Osteocyte (in vitro differentiated cells): ENCODE data around the gene NRP2. TPM values are rescaled to one million over a fixed set of nuclear protein-coding genes. Genes with fewer than 3 reads are reported as not detected.

ENCODE experiments used
- DNase-seq: peaks from one replicate; pipeline ENCODE4 v3.0.0; 2021; ENCODE audit warnings: mixed read lengths; ENCODE audit not compliant: unreplicated experiment; ENCODE audit errors: extremely low spot score
- H3K27ac Mint-ChIP-seq: one replicate; pipeline ENCODE4 v1.8.0; 2021; ENCODE audit warnings: mild to moderate bottlenecking, mixed read lengths; ENCODE audit not compliant: unreplicated experiment
- H3K27me3 Mint-ChIP-seq: one replicate; pipeline ENCODE4 v1.8.0; 2021; ENCODE audit warnings: mixed read lengths; ENCODE audit not compliant: unreplicated experiment
- H3K36me3 Mint-ChIP-seq: one replicate; pipeline ENCODE4 v1.8.0; 2021; ENCODE audit warnings: mixed read lengths; ENCODE audit not compliant: unreplicated experiment
- H3K4me1 Mint-ChIP-seq: one replicate; pipeline ENCODE4 v1.8.0; 2021; ENCODE audit warnings: mixed read lengths; ENCODE audit not compliant: unreplicated experiment
- H3K4me3 Mint-ChIP-seq: one replicate; pipeline ENCODE4 v1.8.0; 2021; ENCODE audit warnings: mild to moderate bottlenecking, moderate library complexity, mixed read lengths; ENCODE audit not compliant: unreplicated experiment
- H3K9me3 Mint-ChIP-seq: one replicate; pipeline ENCODE4 v1.8.0; 2021; ENCODE audit warnings: mixed read lengths; ENCODE audit not compliant: unreplicated experiment
- CTCF ChIP-seq: fragments of 200-600 bp; sonication (generic); IDR thresholded peaks from 2 replicates; pipeline ENCODE4 v1.5.0; 2021; ENCODE audit warnings: antibody characterized with exemption, mild to moderate bottlenecking, moderate library complexity
- total RNA-seq: library from RNA; stranded (reverse); gene quantifications from 2 replicates; pipeline ENCODE4 v1.2.1, GENCODE V29; 2021

NRP2 gene
- total RNA-seq, 1 donor from 2014 or later: 52.4 TPM

DNA sequence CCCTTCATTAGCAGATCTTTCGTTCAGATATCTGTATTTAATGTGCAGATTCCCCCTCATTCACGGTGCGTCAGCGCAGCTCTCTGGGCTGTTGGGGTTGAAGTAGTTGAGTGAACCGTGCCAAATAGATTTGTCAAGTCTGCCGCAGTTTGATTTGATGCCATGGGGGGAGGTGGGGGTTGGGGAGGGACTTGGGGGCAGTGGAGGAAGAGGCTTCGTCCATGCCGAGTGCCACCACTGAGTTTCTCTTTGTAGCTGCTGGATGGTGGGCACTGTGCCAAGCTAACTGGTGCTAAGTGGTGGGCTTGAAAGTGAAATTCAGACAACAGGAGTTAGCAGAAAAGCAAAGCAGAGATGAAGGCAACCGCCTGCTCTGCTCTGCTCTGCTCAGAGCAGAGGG lies 47.9 kb downstream of the NRP2 start:
- Mint-ChIP-seq H3K27me3 (no peaks in the 10 kb centered on the region), H3K36me3 (peaks cover 33% of the 10 kb centered on the region), H3K4me1 (peaks cover 69% of the 10 kb centered on the region), H3K9me3 (no peaks in the 10 kb centered on the region), H3K4me3 (no peak overlapping the region), H3K27ac (no peak overlapping the region)
- DNase-seq: no peak
- no peak for TF ChIP-seq CTCF

DNA sequence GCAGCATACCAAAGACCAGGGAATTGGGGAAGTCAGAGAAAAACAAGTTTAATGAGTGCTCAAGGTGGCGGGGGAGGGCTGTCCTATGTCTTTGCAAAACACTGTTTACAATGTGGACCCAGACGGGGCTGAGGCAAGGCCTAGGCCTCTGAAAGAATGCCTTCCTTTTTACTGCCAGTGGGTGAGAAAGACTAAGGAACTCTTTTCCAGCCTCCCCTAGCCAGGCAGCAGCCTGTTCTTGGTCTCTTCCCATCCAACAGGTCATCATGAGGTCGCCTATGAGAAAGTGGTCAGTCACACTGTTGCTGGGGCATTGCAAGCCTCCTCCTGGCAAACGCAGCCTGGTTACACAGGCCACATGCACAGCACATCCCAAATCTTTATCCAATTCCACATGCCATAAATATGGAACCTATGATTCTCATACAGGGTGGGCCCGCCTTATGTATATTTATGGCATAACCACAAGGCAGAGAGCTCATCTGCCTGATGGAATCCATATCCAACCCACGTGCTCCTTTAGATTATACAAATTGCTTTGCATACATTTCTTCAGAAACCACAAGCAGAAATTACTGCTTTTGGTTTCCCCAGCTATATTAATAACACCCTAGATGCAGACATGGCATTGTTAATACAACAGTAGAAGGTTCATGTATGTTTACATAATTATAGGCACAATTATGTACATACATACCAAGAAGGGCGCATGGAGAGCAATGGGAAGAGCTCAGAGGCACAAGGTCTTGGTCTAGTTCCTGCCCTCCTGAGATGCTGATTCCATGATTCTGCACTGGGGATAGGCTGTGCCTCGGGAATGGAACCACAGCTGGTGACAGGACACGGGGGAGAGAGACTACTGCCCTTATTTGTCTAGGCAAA lies 48.6 kb downstream of the NRP2 start:
- no peaks in the 10 kb centered on the region for H3K9me3 Mint-ChIP-seq
- no peaks in the 10 kb centered on the region for H3K27me3 Mint-ChIP-seq
- peaks cover 74% of the 10 kb centered on the region for H3K4me1 Mint-ChIP-seq
- no peak overlapping the region for H3K4me3 Mint-ChIP-seq
- no peak for TF ChIP-seq CTCF
- H3K36me3 Mint-ChIP-seq: peaks cover 28% of the 10 kb centered on the region
- no peak for DNase-seq
- H3K27ac Mint-ChIP-seq: peak overlapping the region; percentile 85

DNA sequence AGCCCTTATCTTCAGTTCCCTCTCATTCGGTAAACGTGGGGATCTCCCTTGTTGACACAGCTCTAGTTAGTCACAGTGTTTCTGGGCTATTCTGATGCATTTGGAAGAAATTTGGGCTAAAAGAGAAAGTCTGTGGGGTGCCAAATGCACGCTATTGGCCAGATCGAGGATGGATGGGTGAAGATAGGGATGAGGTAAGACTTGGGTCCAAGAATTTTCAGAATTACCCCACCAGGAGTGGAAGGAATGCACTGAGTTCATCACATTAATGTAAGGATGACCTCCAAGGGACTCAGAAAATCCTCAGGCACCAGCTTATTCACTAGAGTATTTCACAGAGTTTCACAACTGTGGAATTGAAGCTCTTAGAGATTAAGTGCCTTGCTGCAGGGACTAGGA lies 49.3 kb downstream of the NRP2 start:
- peak overlapping the region; percentile 85 for H3K27ac Mint-ChIP-seq
- no peak for DNase-seq
- TF ChIP-seq CTCF: no peak
- no peaks in the 10 kb centered on the region for H3K27me3 Mint-ChIP-seq
- no peak overlapping the region for H3K4me3 Mint-ChIP-seq
- peaks cover 70% of the 10 kb centered on the region for H3K4me1 Mint-ChIP-seq
- H3K9me3 Mint-ChIP-seq: no peaks in the 10 kb centered on the region
- H3K36me3 Mint-ChIP-seq: peaks cover 22% of the 10 kb centered on the region

GRCh38 chr2:205732314-205732713 lies 50.0 kb downstream of the NRP2 start:
- peak overlapping the region; percentile 85 for H3K27ac Mint-ChIP-seq
- no peaks in the 10 kb centered on the region for H3K9me3 Mint-ChIP-seq
- no peak overlapping the region for H3K4me3 Mint-ChIP-seq
- H3K27me3 Mint-ChIP-seq: no peaks in the 10 kb centered on the region
- TF ChIP-seq CTCF: no peak
- H3K36me3 Mint-ChIP-seq: peaks cover 15% of the 10 kb centered on the region
- peaks cover 69% of the 10 kb centered on the region for H3K4me1 Mint-ChIP-seq
- DNase-seq: no peak

DNA sequence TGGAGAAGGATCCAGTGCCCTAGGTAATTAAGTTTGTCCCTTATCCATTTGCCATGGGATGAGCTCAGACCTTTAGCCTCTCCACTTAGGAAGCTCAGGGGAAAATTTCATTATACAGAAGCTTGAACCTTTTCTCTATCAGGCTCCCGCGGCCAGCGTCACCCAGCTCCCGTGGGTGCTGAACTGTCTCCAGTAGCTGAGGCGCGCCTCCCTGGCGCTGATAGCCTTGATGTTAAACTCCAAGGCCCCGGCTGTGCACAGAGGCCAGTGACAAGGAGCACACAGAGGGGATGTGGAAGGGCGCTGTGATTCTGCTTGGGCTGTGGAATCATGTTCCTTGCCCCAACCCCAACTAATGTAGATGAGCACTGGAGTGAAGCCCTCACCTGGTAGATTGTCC lies 50.8 kb downstream of the NRP2 start:
- peaks cover 73% of the 10 kb centered on the region for H3K4me1 Mint-ChIP-seq
- no peak for TF ChIP-seq CTCF
- DNase-seq: no peak
- no peaks in the 10 kb centered on the region for H3K9me3 Mint-ChIP-seq
- H3K4me3 Mint-ChIP-seq: no peak overlapping the region
- H3K27ac Mint-ChIP-seq: peak overlapping the region; percentile 91
- H3K36me3 Mint-ChIP-seq: peaks cover 12% of the 10 kb centered on the region
- no peaks in the 10 kb centered on the region for H3K27me3 Mint-ChIP-seq
